SK-N-MC (cell line): ENCODE results near the gene ISG20.

Source experiments
- EZH2 ChIP-seq: fragments of 200-600 bp; sonication (generic); IDR thresholded peaks from one replicate; pipeline ENCODE4 v1.6.1; 2017; ENCODE audit warnings: antibody characterized with exemption
- POLR2AphosphoS5 ChIP-seq: IDR thresholded peaks from 2 replicates; pipeline ENCODE4 v1.6.1; 2012; ENCODE audit warnings: mild to moderate bottlenecking, low read depth, low read length, borderline replicate concordance

DNA sequence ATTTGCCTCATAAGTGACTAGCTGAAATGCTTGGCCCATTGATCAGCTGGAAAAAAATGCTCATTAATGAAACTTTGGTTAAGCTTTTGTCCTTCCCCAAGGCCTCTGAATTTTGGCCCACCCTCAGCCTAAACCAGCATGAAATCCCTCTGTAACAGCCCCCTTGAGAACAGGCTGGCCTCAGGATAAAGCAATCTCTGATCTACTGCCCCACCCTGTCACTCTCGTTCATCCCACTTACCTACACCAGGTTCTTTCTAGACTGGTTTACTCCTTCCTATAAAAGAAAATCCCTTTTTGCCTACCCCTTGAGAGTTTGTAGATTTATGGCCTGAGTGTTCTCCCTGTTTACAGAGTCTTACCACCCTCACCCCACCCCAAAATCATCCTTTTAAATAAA, 21.0 kb upstream of the ISG20 start:
- no peak for TF ChIP-seq EZH2
- TF ChIP-seq POLR2AphosphoS5, result no peak
